ENCODE results near the gene VWA3B. TPM values are rescaled to one million over a fixed set of nuclear protein-coding genes. Genes with fewer than 3 reads are reported as not detected.
A peak's percentile ranks its signal among the peaks of the same experiment; 100 is the strongest.

The VWA3B gene
- total and polyA plus RNA-seq, 2 experiments from 2014 or later = 0.80 TPM; not detected in 1

DNA sequence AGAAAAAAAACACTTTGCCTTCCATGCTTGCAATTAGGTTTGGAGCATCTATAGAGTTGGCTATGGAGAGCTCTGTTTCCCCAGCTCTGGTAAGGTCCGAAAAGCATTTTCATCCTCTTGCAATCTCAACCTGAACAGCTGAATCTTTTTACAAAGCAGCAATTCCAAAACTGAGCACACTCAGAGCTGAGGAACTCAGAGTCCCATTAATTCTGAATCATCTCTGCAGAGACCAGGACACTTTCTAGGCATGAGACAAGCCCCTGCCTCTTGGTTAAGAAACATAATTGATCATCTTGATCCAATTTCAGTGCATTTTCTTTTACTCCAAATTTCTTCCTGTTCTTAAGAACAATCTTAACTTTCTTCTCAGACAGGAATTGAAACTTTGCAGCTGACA is 263.4 kb downstream of the VWA3B start:
- H3K79me2 ChIP-seq = no peaks in the 10 kb centered on the region
- H3K9me3 ChIP-seq (ENCODE audit: low read depth) = no peaks in the 10 kb centered on the region
- H3K4me3 ChIP-seq = no peak overlapping the region
- no peaks in the 10 kb centered on the region for H3K9me2 ChIP-seq (replicated peaks; ENCODE audit: insufficient read depth)
- peaks cover 58% of the 10 kb centered on the region for H3K27me3 ChIP-seq
- TF ChIP-seq EZH2 (IDR thresholded peaks at IDR 0.05; ENCODE audit: borderline replicate concordance) (no peak), EZH2phosphoT487 (IDR thresholded peaks at IDR 0.05; ENCODE audit: low read depth, severe bottlenecking, unreplicated experiment) (no peak)
- TF ChIP-seq, protein P1, sequence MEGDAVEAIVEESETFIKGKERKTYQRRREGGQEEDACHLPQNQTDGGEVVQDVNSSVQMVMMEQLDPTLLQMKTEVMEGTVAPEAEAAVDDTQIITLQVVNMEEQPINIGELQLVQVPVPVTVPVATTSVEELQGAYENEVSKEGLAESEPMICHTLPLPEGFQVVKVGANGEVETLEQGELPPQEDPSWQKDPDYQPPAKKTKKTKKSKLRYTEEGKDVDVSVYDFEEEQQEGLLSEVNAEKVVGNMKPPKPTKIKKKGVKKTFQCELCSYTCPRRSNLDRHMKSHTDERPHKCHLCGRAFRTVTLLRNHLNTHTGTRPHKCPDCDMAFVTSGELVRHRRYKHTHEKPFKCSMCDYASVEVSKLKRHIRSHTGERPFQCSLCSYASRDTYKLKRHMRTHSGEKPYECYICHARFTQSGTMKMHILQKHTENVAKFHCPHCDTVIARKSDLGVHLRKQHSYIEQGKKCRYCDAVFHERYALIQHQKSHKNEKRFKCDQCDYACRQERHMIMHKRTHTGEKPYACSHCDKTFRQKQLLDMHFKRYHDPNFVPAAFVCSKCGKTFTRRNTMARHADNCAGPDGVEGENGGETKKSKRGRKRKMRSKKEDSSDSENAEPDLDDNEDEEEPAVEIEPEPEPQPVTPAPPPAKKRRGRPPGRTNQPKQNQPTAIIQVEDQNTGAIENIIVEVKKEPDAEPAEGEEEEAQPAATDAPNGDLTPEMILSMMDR (IDR thresholded peaks at IDR 0.05; ENCODE audit: poor library complexity) = no peak
- no peaks in the 10 kb centered on the region for H4K20me1 ChIP-seq (ENCODE audit: insufficient read depth, poor library complexity, severe bottlenecking)
- H3K36me3 ChIP-seq (replicated peaks; ENCODE audit: insufficient read depth, low read depth) = no peaks in the 10 kb centered on the region
- WGBS (ENCODE audit: low lambda C conversion rate, missing lambda C conversion rate) = 89% methylated on average over 1 of the region's 1 CpG
- no peak overlapping the region for H3K27ac ChIP-seq
- H3K4me1 ChIP-seq (ENCODE audit: insufficient read depth) = peaks cover 3% of the 10 kb centered on the region
- DNase-seq (ENCODE audit: low spot score) = no peak
- no peak overlapping the region for H2AFZ ChIP-seq
- H3K4me2 ChIP-seq = no peak overlapping the region

DNA sequence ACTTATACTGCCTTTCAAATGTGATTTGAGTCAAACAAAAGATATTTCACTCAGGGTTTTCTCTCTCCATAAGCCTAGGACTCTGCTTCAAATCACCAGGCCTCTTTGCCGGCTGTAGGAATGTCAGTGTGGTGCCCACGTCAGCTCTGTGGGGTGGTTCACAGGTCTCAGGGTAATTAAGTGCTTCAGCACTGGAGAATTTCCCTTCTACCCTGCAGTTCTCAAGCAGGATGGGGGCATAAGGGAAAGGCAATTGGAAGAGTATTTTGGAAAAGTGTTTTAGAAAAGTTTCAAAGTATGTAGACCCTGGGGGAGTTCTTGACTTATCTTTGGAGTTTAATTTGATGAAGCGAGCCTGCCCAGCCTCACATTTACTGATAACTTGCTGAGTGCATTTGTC is 268.9 kb downstream of the VWA3B start:
- no peaks in the 10 kb centered on the region for H3K36me3 ChIP-seq (replicated peaks; ENCODE audit: insufficient read depth, low read depth)
- no peak overlapping the region for H3K4me3 ChIP-seq
- H3K9me3 ChIP-seq (ENCODE audit: low read depth) = no peaks in the 10 kb centered on the region
- H3K27me3 ChIP-seq = peaks cover 5% of the 10 kb centered on the region
- WGBS (ENCODE audit: low lambda C conversion rate, missing lambda C conversion rate) = 38% methylated on average over 3 of the region's 3 CpGs
- no peak overlapping the region for H3K4me2 ChIP-seq
- DNase-seq (ENCODE audit: low spot score) = no peak
- no peaks in the 10 kb centered on the region for H3K9me2 ChIP-seq (replicated peaks; ENCODE audit: insufficient read depth)
- TF ChIP-seq, protein P1 (IDR thresholded peaks at IDR 0.05; ENCODE audit: poor library complexity) = no peak
- TF ChIP-seq EZH2 (IDR thresholded peaks at IDR 0.05; ENCODE audit: borderline replicate concordance) = no peak
- TF ChIP-seq EZH2phosphoT487 (IDR thresholded peaks at IDR 0.05; ENCODE audit: low read depth, severe bottlenecking, unreplicated experiment) = no peak
- H3K79me2 ChIP-seq = no peaks in the 10 kb centered on the region
- H2AFZ ChIP-seq = no peak overlapping the region
- no peaks in the 10 kb centered on the region for H3K4me1 ChIP-seq (ENCODE audit: insufficient read depth)
- no peaks in the 10 kb centered on the region for H4K20me1 ChIP-seq (ENCODE audit: insufficient read depth, poor library complexity, severe bottlenecking)
- peak overlapping the region; percentile 45 for H3K27ac ChIP-seq

DNA sequence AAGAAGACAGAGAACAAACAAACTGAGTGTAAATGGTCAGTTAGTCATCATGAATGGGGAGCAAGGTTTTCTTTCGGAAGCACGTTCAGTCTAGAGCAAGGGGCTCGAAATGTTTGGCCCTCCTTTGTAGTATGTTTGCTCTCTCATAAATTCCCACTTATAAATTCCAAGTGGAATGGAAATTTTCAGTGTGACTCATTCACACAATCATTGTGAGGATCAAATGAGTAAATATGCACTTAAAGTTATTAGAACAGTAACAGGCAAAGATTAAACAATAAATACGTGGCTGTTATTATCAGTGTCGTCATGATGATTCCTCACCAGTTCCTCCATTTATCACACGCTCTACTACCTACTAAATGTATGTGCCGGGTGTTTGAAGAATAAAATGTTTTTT is 269.8 kb downstream of the VWA3B start:
- no peak overlapping the region for H3K4me3 ChIP-seq
- no peaks in the 10 kb centered on the region for H3K36me3 ChIP-seq (replicated peaks; ENCODE audit: insufficient read depth, low read depth)
- no peaks in the 10 kb centered on the region for H3K9me2 ChIP-seq (replicated peaks; ENCODE audit: insufficient read depth)
- peak overlapping the region; percentile 74 for H3K27ac ChIP-seq
- no peak for DNase-seq (ENCODE audit: low spot score)
- H4K20me1 ChIP-seq (ENCODE audit: insufficient read depth, poor library complexity, severe bottlenecking) = no peaks in the 10 kb centered on the region
- no peaks in the 10 kb centered on the region for H3K4me1 ChIP-seq (ENCODE audit: insufficient read depth)
- no peaks in the 10 kb centered on the region for H3K9me3 ChIP-seq (ENCODE audit: low read depth)
- TF ChIP-seq, protein P1 (IDR thresholded peaks at IDR 0.05; ENCODE audit: poor library complexity) = no peak
- TF ChIP-seq EZH2 (IDR thresholded peaks at IDR 0.05; ENCODE audit: borderline replicate concordance) (no peak), EZH2phosphoT487 (IDR thresholded peaks at IDR 0.05; ENCODE audit: low read depth, severe bottlenecking, unreplicated experiment) (no peak)
- H3K79me2 ChIP-seq = no peaks in the 10 kb centered on the region
- WGBS (ENCODE audit: low lambda C conversion rate, missing lambda C conversion rate) = 64% methylated on average over 7 of the region's 7 CpGs
- peaks cover 3% of the 10 kb centered on the region for H3K27me3 ChIP-seq
- no peak overlapping the region for H2AFZ ChIP-seq
- H3K4me2 ChIP-seq = no peak overlapping the region

DNA sequence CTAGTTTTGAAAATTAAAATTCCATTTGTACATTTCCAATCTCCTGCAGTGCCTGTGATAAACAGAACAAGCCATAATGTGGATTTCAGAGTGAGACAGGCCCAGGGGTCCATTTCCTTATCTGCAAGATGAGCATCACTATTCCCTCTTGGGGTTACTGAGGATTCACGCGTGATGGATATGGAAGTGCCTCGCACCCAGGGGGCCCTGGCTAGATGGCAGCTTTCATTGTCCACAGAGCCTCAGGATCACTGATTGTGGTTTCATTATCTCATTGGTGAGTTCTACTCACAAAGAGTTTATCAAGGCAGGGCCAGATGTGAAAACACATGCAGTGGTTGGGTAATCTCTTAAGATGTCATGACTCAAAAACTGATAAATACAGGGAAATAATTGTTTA is 270.9 kb downstream of the VWA3B start:
- TF ChIP-seq EZH2 (IDR thresholded peaks at IDR 0.05; ENCODE audit: borderline replicate concordance) (no peak), EZH2phosphoT487 (IDR thresholded peaks at IDR 0.05; ENCODE audit: low read depth, severe bottlenecking, unreplicated experiment) (no peak)
- TF ChIP-seq, protein P1 (IDR thresholded peaks at IDR 0.05; ENCODE audit: poor library complexity) = no peak
- no peak for DNase-seq (ENCODE audit: low spot score)
- H3K9me2 ChIP-seq (replicated peaks; ENCODE audit: insufficient read depth) = no peaks in the 10 kb centered on the region
- no peaks in the 10 kb centered on the region for H3K9me3 ChIP-seq (ENCODE audit: low read depth)
- no peak overlapping the region for H3K27ac ChIP-seq
- WGBS (ENCODE audit: low lambda C conversion rate, missing lambda C conversion rate) = 55% methylated on average over 3 of the region's 3 CpGs
- H2AFZ ChIP-seq = no peak overlapping the region
- no peaks in the 10 kb centered on the region for H3K4me1 ChIP-seq (ENCODE audit: insufficient read depth)
- H3K4me2 ChIP-seq = no peak overlapping the region
- H4K20me1 ChIP-seq (ENCODE audit: insufficient read depth, poor library complexity, severe bottlenecking) = no peaks in the 10 kb centered on the region
- no peaks in the 10 kb centered on the region for H3K36me3 ChIP-seq (replicated peaks; ENCODE audit: insufficient read depth, low read depth)
- H3K4me3 ChIP-seq = no peak overlapping the region
- no peaks in the 10 kb centered on the region for H3K27me3 ChIP-seq
- no peaks in the 10 kb centered on the region for H3K79me2 ChIP-seq
